ENCODE data around the gene PAF1. TPM values are rescaled to one million over a fixed set of nuclear protein-coding genes. Genes with fewer than 3 reads are reported as not detected.
A peak's percentile ranks its signal among the peaks of the same experiment; 100 is the strongest.

Gene PAF1
- total and polyA plus RNA-seq, 2 of the 13 experiments (the other 11 are each of a cell fraction or from before 2014, with no cell fraction given), result 30.2 to 31.1 TPM

GRCh38 chr19:39390751-39391437 is at the start of gene PAF1, which contains the start of gene MED29 (continued):
- TF ChIP-seq TBL1XR1 (IDR thresholded peaks at IDR 0.05; ENCODE audit: borderline replicate concordance, low read length, partially characterized antibody), result no peak
- TF ChIP-seq, protein P1, sequence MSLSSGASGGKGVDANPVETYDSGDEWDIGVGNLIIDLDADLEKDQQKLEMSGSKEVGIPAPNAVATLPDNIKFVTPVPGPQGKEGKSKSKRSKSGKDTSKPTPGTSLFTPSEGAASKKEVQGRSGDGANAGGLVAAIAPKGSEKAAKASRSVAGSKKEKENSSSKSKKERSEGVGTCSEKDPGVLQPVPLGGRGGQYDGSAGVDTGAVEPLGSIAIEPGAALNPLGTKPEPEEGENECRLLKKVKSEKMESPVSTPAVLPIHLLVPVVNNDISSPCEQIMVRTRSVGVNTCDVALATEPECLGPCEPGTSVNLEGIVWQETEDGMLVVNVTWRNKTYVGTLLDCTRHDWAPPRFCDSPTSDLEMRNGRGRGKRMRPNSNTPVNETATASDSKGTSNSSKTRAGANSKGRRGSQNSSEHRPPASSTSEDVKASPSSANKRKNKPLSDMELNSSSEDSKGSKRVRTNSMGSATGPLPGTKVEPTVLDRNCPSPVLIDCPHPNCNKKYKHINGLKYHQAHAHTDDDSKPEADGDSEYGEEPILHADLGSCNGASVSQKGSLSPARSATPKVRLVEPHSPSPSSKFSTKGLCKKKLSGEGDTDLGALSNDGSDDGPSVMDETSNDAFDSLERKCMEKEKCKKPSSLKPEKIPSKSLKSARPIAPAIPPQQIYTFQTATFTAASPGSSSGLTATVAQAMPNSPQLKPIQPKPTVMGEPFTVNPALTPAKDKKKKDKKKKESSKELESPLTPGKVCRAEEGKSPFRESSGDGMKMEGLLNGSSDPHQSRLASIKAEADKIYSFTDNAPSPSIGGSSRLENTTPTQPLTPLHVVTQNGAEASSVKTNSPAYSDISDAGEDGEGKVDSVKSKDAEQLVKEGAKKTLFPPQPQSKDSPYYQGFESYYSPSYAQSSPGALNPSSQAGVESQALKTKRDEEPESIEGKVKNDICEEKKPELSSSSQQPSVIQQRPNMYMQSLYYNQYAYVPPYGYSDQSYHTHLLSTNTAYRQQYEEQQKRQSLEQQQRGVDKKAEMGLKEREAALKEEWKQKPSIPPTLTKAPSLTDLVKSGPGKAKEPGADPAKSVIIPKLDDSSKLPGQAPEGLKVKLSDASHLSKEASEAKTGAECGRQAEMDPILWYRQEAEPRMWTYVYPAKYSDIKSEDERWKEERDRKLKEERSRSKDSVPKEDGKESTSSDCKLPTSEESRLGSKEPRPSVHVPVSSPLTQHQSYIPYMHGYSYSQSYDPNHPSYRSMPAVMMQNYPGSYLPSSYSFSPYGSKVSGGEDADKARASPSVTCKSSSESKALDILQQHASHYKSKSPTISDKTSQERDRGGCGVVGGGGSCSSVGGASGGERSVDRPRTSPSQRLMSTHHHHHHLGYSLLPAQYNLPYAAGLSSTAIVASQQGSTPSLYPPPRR (CRISPR knock-in tag; IDR thresholded peaks at IDR 0.05; ENCODE audit: borderline replicate concordance), result peak; percentile 39; the same call in 1 of the 2 replicates
- peak; percentile 61 for TF ChIP-seq ZNF547 (CRISPR knock-in tag; IDR thresholded peaks at IDR 0.05)
- TF ChIP-seq ZNF597 (CRISPR knock-in tag; IDR thresholded peaks at IDR 0.05), result no peak
- TF ChIP-seq ZNF615 (CRISPR knock-in tag; IDR thresholded peaks at IDR 0.05; ENCODE audit: borderline replicate concordance), result no peak
- TF ChIP-seq RAD51 (IDR thresholded peaks at IDR 0.05; ENCODE audit: borderline replicate concordance), result no peak
- TF ChIP-seq ZNF276 (CRISPR knock-in tag; IDR thresholded peaks at IDR 0.05; ENCODE audit: low read depth), result 0 out of 2 replicates have a peak, but pooled peaks have one; percentile 27
- no peak for TF ChIP-seq ARNT (IDR thresholded peaks at IDR 0.05)
- no peak for TF ChIP-seq SNRNP70 (IDR thresholded peaks at IDR 0.05; ENCODE audit: low read depth, low read length)
- TF ChIP-seq IKZF5 (CRISPR knock-in tag; IDR thresholded peaks at IDR 0.05), result peak; percentile 34; the same call in 1 of the 2 replicates
- TF ChIP-seq ZNF44 (CRISPR knock-in tag; IDR thresholded peaks at IDR 0.05), result peak; percentile 68; the same call in 1 of the 2 replicates
- peak; percentile 66; the same call in 1 of the 2 replicates for TF ChIP-seq ZNF564 (CRISPR knock-in tag; IDR thresholded peaks at IDR 0.05)
- TF ChIP-seq, protein P2, sequence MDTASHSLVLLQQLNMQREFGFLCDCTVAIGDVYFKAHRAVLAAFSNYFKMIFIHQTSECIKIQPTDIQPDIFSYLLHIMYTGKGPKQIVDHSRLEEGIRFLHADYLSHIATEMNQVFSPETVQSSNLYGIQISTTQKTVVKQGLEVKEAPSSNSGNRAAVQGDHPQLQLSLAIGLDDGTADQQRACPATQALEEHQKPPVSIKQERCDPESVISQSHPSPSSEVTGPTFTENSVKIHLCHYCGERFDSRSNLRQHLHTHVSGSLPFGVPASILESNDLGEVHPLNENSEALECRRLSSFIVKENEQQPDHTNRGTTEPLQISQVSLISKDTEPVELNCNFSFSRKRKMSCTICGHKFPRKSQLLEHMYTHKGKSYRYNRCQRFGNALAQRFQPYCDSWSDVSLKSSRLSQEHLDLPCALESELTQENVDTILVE (CRISPR knock-in tag; IDR thresholded peaks at IDR 0.05), result no peak; the same call in 1 of the 2 replicates
- TF ChIP-seq ZNF770 (CRISPR knock-in tag; IDR thresholded peaks at IDR 0.05), result no peak; the same call in 1 of the 2 replicates
- no peak for TF ChIP-seq NCOA5 (CRISPR knock-in tag; IDR thresholded peaks at IDR 0.05)
- TF ChIP-seq ZNF138 (CRISPR knock-in tag; IDR thresholded peaks at IDR 0.05; ENCODE audit: low read depth), result peak; percentile 70; the same call in 1 of the 2 replicates
- TF ChIP-seq SMC3 (IDR thresholded peaks at IDR 0.05; ENCODE audit: low read length), result no peak

Data from HepG2 (cell line).